Uterus (tissue), 2 donors: ENCODE measurements around the gene HIVEP3.

Source experiments
- CTCF ChIP-seq, 4 experiments: fragments of 200-600 bp in 2 of 4; fragments of 450-650 bp in 2 of 4; sonication (generic) in 2 of 4; IDR thresholded peaks; one replicate each; pipeline ENCODE4 v1.5.1; 2016 to 2019; ENCODE audit warnings: antibody characterized with exemption in 4 of 4, mild to moderate bottlenecking in 2 of 4, moderate library complexity in 1 of 4
- POLR2A ChIP-seq, 2 donors: fragments of 450-650 bp; IDR thresholded peaks; one replicate each; pipeline ENCODE4 v1.6.1; 2016; ENCODE audit warnings: antibody characterized with exemption in 2 of 2, mild to moderate bottlenecking in 1 of 2, moderate library complexity in 1 of 2

- TF ChIP-seq POLR2A (IDR thresholded peaks at IDR 0.05) = no peak
- TF ChIP-seq CTCF (IDR thresholded peaks at IDR 0.05) = no peak
Measured at GRCh38 chr1:41607808-41608207, 310.9 kb downstream of the HIVEP3 start.
